Activated CD4-positive, alpha-beta T cell treated with anti-CD3 and anti-CD28 coated beads, Interleukin-2, amount 10 ng/mL, durations not matched to agents 24 days and 14 days (primary cell): ENCODE results near the gene DHRS13. TPM values are rescaled to one million over a fixed set of nuclear protein-coding genes. Genes with fewer than 3 reads are reported as not detected.
A peak's percentile ranks its signal among the peaks of the same experiment; 100 is the strongest.
"Not testable (repeated sequence)": the region's sequence is repeated elsewhere in the genome, so short reads cannot be mapped to it uniquely, and the experiment has no call there.

ENCODE experiments used
- DNase-seq: peaks from one replicate; pipeline ENCODE4 v3.0.0; 2022
- H3K27ac Mint-ChIP-seq: one replicate; pipeline ENCODE4 v1.8.0; 2022; ENCODE audit warnings: mild to moderate bottlenecking, mixed read lengths
- H3K27me3 Mint-ChIP-seq: one replicate; pipeline ENCODE4 v1.8.0; 2022; ENCODE audit warnings: mixed read lengths
- H3K36me3 Mint-ChIP-seq: one replicate; pipeline ENCODE4 v1.8.0; 2022; ENCODE audit warnings: low read depth, mild to moderate bottlenecking, mixed read lengths
- H3K4me1 Mint-ChIP-seq: one replicate; pipeline ENCODE4 v1.8.0; 2021; ENCODE audit warnings: mixed read lengths
- H3K4me3 Mint-ChIP-seq: one replicate; pipeline ENCODE4 v1.8.0; 2022; ENCODE audit warnings: mild to moderate bottlenecking, moderate library complexity, mixed read lengths
- H3K9me3 Mint-ChIP-seq: one replicate; pipeline ENCODE4 v1.8.0; 2021; ENCODE audit warnings: mixed read lengths
- intact Hi-C: fragments of 100-400 bp; cut with micrococcal nuclease; formaldehyde crosslinking; loops from one replicate; pipeline ENCODE4 v1.15.1; 2023
- total RNA-seq: library from RNA; stranded (reverse); gene quantifications from 2 replicates; pipeline ENCODE4 v1.2.3, GENCODE V29; 2022

DHRS13 gene
- total RNA-seq, 1 donor from 2014 or later: 34.3 TPM

DNA sequence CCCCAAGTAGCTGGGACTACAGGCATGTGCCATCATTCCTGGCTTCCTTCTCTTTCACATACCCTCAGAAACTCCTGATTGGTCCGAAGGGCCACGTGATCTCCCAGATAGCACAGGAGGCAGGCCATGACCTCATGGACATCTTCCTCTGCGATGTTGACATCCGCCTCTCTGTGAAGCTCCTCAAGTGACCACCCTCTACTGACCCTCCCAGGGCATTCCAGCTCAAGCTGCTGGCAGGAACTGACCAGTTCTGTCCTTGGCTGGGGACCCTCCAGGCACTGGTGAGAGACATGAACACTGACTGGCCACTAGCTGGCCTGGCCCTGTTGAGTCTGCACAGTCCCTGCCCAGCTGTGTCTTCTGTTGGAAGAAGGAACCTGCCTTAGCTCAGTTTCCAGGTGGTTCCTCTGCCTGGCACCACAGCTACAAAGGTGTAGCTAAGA lies 42.5 kb downstream of the DHRS13 start:
- H3K4me1 Mint-ChIP-seq: peaks cover 16% of the 10 kb centered on the region
- no peaks in the 10 kb centered on the region for H3K27me3 Mint-ChIP-seq
- H3K27ac Mint-ChIP-seq: no peak overlapping the region
- intact Hi-C loops: no loop called here
- H3K4me3 Mint-ChIP-seq: no peak overlapping the region
- H3K9me3 Mint-ChIP-seq: no peaks in the 10 kb centered on the region
- no peak for DNase-seq
- peaks cover 35% of the 10 kb centered on the region for H3K36me3 Mint-ChIP-seq

GRCh38 chr17:28858801-28859355 lies 44.0 kb downstream of the DHRS13 start:
- no peaks in the 10 kb centered on the region for H3K27me3 Mint-ChIP-seq
- H3K4me3 Mint-ChIP-seq: no peak overlapping the region
- H3K27ac Mint-ChIP-seq: peak overlapping the region; percentile 19
- no peaks in the 10 kb centered on the region for H3K9me3 Mint-ChIP-seq
- peaks cover 19% of the 10 kb centered on the region for H3K4me1 Mint-ChIP-seq
- peaks cover 35% of the 10 kb centered on the region for H3K36me3 Mint-ChIP-seq
- intact Hi-C loops: loop anchor here (5.0 kb wide), 1 partner anchor 47 kb away; no protein-coding TSS in a partner anchor
- no peak for DNase-seq

DNA sequence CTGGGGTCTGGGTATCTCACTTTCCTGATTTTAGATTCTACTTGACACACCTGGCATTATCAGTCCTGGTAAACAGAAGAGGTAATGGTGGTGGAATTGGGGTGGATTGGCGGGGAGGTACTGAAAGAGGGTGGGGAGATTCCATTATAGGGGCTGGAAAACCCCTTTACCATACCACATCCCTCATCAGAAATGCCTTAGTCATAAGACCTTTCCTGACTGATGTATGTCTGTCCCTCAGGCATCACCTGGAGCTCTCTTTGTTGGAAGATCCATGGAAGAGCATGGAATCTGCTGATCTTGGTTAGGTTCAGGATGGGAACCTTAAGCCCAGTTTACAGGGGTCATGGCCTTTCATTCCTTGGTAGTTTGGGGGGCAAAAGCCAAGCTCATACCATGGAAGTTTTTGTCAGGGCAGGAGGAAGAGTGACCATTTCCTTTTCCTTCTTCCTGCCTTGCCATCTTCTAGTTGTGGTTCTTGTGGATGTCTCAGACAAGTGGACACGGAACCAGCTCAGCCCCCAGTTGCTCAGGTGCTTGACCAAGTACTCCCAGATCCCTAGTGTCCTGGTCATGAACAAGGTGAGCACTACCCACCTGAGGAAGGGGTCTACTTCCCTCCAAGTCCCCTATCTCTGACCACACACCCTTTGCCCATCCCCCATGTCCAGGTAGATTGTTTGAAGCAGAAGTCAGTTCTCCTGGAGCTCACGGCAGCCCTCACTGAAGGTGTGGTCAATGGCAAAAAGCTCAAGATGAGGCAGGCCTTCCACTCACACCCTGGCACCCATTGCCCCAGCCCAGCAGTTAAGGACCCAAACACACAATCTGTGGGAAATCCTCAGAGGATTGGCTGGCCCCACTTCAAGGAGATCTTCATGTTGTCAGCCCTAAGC lies 44.7 kb downstream of the DHRS13 start:
- Mint-ChIP-seq H3K27ac (peak overlapping the region; percentile 76), H3K27me3 (no peaks in the 10 kb centered on the region), H3K9me3 (no peaks in the 10 kb centered on the region), H3K4me1 (peaks cover 19% of the 10 kb centered on the region), H3K36me3 (peaks cover 35% of the 10 kb centered on the region), H3K4me3 (no peak overlapping the region)
- intact Hi-C loops: loop anchor here (5.0 kb wide), 1 partner anchor 46 kb away; no protein-coding TSS in a partner anchor
- no peak for DNase-seq

GRCh38 chr17:28856028-28856574 lies 46.8 kb downstream of the DHRS13 start:
- Mint-ChIP-seq H3K4me1 (peaks cover 19% of the 10 kb centered on the region), H3K27ac (no peak overlapping the region), H3K9me3 (no peaks in the 10 kb centered on the region), H3K27me3 (no peaks in the 10 kb centered on the region), H3K4me3 (peak overlapping the region; percentile 82), H3K36me3 (peaks cover 31% of the 10 kb centered on the region)
- intact Hi-C loops: loop anchor here (5.0 kb wide), 1 partner anchor 44 kb away; no protein-coding TSS in a partner anchor
- DNase-seq: no peak

DNA sequence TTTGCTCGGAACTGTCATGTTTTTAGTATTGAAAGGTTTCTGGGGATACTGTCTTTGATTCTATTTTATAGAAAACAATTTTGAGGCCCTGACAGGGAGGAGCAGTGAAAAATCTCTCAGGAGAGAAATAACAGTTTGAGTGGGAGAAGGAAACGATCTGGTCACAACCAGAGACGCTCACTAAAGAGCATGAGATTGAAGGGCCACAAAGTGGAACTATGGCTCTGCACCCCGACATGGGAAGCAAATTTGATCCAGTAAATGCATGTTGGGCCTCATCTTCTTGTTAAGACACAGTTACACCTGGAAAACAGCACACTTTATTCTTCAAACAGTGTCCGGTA lies 47.6 kb downstream of the DHRS13 start:
- H3K27ac Mint-ChIP-seq: peak overlapping the region; percentile 85
- no peaks in the 10 kb centered on the region for H3K9me3 Mint-ChIP-seq
- peaks cover 19% of the 10 kb centered on the region for H3K4me1 Mint-ChIP-seq
- intact Hi-C loops: loop anchor here (2.0 to 5.0 kb wide), 2 partner anchors 43 to 47 kb away; partner anchors contain the start of gene DHRS13
- H3K27me3 Mint-ChIP-seq: no peaks in the 10 kb centered on the region
- H3K4me3 Mint-ChIP-seq: peak overlapping the region; percentile 82
- DNase-seq: no peak
- H3K36me3 Mint-ChIP-seq: peaks cover 26% of the 10 kb centered on the region

GRCh38 chr17:28854457-28855335 lies 48.2 kb downstream of the DHRS13 start, which contains the start of gene ERAL1:
Gene ERAL1 (plus strand): TSS chr17:28855016. CDS start chr17:28855035, 19 bp downstream.
- peak within 1 kb of the TSS; percentile 85 for H3K27ac Mint-ChIP-seq
- H3K36me3 Mint-ChIP-seq: peaks cover 23% of the 10 kb centered on the region
- intact Hi-C loops: loop anchor here (1.0 to 5.0 kb wide), 4 partner anchors 12 to 91 kb away; partner anchors contain the start of genes DHRS13 and FAM222B
- peak; percentile 96 for DNase-seq
- H3K9me3 Mint-ChIP-seq: no peaks in the 10 kb centered on the region
- H3K4me3 Mint-ChIP-seq: peak within 1 kb of the TSS; percentile 82
- peaks cover 19% of the 10 kb centered on the region for H3K4me1 Mint-ChIP-seq
- H3K27me3 Mint-ChIP-seq: no peaks in the 10 kb centered on the region

- Mint-ChIP-seq H3K9me3 (no peaks in the 10 kb centered on the region), H3K4me1 (peaks cover 19% of the 10 kb centered on the region), H3K36me3 (peaks cover 15% of the 10 kb centered on the region), H3K27me3 (no peaks in the 10 kb centered on the region), H3K4me3 (no peak overlapping the region), H3K27ac (no peak overlapping the region)
- intact Hi-C loops: no loop called here
- no peak for DNase-seq
Observed at GRCh38 chr17:28853295-28853694, 49.6 kb downstream of the DHRS13 start.

DNA sequence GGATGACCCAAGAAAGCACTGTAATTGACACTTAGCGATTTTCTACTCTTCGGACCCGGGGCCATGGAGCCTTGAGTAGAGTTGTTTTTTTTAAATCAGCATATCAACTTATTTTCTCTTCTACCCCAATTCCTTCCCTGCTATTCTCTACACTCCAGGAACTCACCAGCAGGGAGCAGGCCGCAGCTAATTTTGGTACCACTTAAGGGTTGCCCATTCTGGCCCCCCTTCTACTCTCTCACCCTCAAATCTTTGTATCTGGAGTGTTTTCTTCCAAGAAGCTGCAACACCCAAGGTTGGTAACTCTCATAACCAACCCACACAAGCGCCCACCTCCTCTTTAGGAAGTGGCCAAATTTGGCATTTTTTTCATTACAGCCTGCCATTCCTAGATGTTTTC lies 53.6 kb downstream of the DHRS13 start:
- H3K4me3 Mint-ChIP-seq: no peak overlapping the region
- no peaks in the 10 kb centered on the region for H3K36me3 Mint-ChIP-seq
- intact Hi-C loops: no loop called here

DNA sequence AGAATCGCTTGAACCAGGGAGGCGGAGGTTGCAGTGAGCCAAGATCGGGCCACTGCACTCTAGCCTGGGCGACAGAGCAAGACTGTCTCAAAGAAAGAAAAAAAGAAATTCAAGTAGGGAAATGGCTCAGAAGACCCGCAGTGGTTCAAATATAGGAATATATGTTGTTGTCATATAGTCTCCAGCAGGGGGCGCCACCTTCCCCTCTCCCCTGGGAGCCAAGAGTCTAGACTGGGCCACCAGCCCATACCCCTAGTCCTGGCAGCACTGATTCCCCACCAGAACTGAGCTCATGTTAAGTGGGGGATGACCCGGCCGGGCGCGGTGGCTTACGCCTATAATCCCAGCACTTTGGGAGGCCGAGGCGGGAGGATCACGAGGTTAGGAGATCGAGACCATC lies 54.2 kb downstream of the DHRS13 start:
- intact Hi-C loops, H3K4me1 Mint-ChIP-seq, H3K27me3 Mint-ChIP-seq, H3K27ac Mint-ChIP-seq, H3K36me3 Mint-ChIP-seq, H3K9me3 Mint-ChIP-seq, H3K4me3 Mint-ChIP-seq: not testable (repeated sequence)
- peak; percentile 87 for DNase-seq

More for the DNA sequence above, 53.6 kb downstream of the DHRS13 start:
- no peak for DNase-seq
- H3K27me3 Mint-ChIP-seq: no peaks in the 10 kb centered on the region
- H3K27ac Mint-ChIP-seq: no peak overlapping the region
- H3K9me3 Mint-ChIP-seq: no peaks in the 10 kb centered on the region
- H3K4me1 Mint-ChIP-seq: peaks cover 6% of the 10 kb centered on the region

Other genes starting within 250 kb of the DHRS13 start
- gene SDF2, start 241.2 kb downstream of the DHRS13 start, total RNA-seq: 43.8 and 46.2 TPM in 2 replicates
- 100 and 108 TPM in 2 replicates for gene SUPT6H, start 240.9 kb downstream of the DHRS13 start, total RNA-seq
- 6.0 TPM in 2 replicates for gene PROCA1, start 191.2 kb downstream of the DHRS13 start, total RNA-seq
- 19.2 and 20.6 TPM in 2 replicates for gene RAB34, start 185.2 kb downstream of the DHRS13 start, total RNA-seq
- gene RPL23A, start 183.1 kb downstream of the DHRS13 start, total RNA-seq: 1,588 and 1,610 TPM in 2 replicates
- gene TLCD1, start 176.8 kb downstream of the DHRS13 start, total RNA-seq: 12.5 and 16.8 TPM in 2 replicates
- gene NEK8, start 174.3 kb downstream of the DHRS13 start, total RNA-seq: 5.5 and 6.1 TPM in 2 replicates
- gene TRAF4, start 159.1 kb downstream of the DHRS13 start, total RNA-seq: 155 and 168 TPM in 2 replicates
- gene FAM222B, start 60.3 kb downstream of the DHRS13 start, total RNA-seq: 22.4 and 24.0 TPM in 2 replicates
- gene ERAL1, start 48.1 kb downstream of the DHRS13 start, total RNA-seq: 56.8 and 61.2 TPM in 2 replicates
- gene FLOT2, start 5.3 kb downstream of the DHRS13 start, total RNA-seq: 109 and 111 TPM in 2 replicates
- gene PHF12, start 48.4 kb upstream of the DHRS13 start, total RNA-seq: 61.1 TPM in 2 replicates
- gene SEZ6, start 103.0 kb upstream of the DHRS13 start, total RNA-seq: not detected in 2 replicates
- gene PIPOX, start 140.1 kb upstream of the DHRS13 start, total RNA-seq: 1.2 and 1.4 TPM in 2 replicates